ENCODE data around the gene SCYGR1.

The SCYGR1 gene

DNA sequence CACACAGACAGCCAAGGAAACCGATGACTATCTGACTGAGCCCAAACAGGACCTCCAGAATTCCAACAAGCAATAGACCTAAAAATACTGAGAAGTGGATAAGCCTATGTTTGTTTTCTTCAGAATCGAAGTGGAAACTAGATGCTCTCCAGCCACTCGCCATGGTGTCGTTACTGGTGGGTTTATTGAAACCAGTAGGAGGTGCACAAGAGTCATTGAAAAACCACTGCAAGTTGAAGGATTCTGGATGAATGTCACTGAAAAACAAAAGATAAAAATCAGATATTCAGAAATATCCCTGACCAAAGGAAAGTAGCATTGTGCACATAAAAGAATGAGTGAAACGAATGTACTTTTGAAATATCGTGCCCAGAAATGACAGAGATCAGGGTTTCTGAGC is 24.0 kb downstream of the SCYGR1 start:
- DNase-seq (ENCODE audit: low read depth) = peak; percentile 17
- TF ChIP-seq, protein P1, sequence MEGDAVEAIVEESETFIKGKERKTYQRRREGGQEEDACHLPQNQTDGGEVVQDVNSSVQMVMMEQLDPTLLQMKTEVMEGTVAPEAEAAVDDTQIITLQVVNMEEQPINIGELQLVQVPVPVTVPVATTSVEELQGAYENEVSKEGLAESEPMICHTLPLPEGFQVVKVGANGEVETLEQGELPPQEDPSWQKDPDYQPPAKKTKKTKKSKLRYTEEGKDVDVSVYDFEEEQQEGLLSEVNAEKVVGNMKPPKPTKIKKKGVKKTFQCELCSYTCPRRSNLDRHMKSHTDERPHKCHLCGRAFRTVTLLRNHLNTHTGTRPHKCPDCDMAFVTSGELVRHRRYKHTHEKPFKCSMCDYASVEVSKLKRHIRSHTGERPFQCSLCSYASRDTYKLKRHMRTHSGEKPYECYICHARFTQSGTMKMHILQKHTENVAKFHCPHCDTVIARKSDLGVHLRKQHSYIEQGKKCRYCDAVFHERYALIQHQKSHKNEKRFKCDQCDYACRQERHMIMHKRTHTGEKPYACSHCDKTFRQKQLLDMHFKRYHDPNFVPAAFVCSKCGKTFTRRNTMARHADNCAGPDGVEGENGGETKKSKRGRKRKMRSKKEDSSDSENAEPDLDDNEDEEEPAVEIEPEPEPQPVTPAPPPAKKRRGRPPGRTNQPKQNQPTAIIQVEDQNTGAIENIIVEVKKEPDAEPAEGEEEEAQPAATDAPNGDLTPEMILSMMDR (IDR thresholded peaks at IDR 0.05; ENCODE audit: insufficient read depth, low read depth, low read length, missing control alignments) = peak; percentile 21
- no peak overlapping the region for H3K4me3 ChIP-seq (ENCODE audit: low read depth, low read length)

DNA sequence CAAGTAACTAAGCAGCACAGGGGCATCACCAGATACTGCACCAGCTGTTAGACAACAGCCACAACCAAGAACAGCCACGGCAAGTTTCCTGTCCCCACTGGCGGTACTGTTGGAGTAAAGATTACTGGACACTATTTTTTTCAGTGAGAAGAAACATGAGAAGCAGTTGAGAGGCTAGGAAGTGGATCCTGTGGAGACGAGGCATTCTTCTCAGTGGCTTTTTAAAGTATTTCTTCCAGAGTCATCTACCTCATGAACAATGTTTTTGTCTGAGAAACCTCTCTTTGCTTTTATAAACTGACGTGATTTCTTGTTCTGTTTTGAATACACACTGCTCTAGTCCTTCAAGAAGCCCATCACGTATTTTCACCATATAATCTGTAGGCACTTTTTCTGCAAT is 27.4 kb downstream of the SCYGR1 start:
- no peak overlapping the region for H3K4me3 ChIP-seq (ENCODE audit: low read depth, low read length)
- TF ChIP-seq, protein P1 (IDR thresholded peaks at IDR 0.05; ENCODE audit: insufficient read depth, low read depth, low read length, missing control alignments) = no peak
- no peak for DNase-seq (ENCODE audit: low read depth)

DNA sequence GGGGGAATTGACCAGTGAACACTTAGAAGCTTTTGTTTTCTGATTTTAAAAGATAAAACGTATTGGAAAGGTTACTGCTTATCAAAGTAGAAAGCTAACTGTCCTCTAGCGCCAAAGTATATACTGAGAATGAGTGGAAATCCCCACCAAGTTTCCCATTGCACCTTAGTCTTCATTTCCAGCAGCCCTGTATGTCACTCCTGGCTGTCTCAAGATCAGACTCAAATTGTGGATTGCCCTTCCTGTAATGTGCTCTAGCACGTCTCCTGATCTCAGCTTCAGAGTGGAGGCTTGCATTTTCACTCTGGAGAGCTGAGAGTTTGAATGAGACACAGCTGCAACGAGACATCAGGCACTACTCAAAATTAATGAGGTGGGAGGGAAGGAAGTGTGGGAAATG is 36.1 kb downstream of the SCYGR1 start:
- DNase-seq (ENCODE audit: low read depth) = peak; percentile 59

DNA sequence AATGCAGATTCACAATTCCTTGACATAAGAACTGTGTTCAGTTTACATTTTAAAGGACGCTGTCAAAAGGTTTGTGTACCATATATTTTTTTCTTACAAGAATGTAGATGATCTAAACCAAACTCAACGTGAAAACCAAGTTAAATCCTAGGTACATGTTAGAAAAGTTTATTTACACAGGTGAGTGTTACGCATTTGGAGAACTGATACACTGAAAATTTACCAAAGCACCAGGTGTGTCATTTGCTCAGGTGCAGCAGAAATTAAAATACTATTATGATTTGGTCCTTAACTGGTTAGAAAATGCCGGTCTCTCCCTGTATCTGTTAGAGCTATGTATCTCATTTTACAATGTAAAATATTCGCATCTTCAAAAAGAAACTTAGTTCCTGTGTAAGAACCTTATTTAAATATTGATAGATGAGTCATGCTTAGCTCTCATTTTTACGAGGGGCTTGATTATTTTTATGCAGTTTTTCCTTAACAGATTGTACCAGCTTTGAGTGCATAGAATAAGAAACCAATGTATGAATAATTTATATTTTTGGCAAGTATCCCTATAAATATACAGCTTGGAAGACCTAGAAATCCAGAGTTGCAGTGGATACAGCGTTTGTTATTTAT is 37.6 kb downstream of the SCYGR1 start:
- no peak for DNase-seq (ENCODE audit: low read depth)
- TF ChIP-seq, protein P1 (IDR thresholded peaks at IDR 0.05; ENCODE audit: insufficient read depth, low read depth, low read length, missing control alignments) = no peak
- H3K4me3 ChIP-seq (ENCODE audit: low read depth, low read length) = no peak overlapping the region

More for the DNA sequence above, 36.1 kb downstream of the SCYGR1 start:
- H3K4me3 ChIP-seq (ENCODE audit: low read depth, low read length) = no peak overlapping the region
- TF ChIP-seq, protein P1 (IDR thresholded peaks at IDR 0.05; ENCODE audit: insufficient read depth, low read depth, low read length, missing control alignments) = no peak

DNA sequence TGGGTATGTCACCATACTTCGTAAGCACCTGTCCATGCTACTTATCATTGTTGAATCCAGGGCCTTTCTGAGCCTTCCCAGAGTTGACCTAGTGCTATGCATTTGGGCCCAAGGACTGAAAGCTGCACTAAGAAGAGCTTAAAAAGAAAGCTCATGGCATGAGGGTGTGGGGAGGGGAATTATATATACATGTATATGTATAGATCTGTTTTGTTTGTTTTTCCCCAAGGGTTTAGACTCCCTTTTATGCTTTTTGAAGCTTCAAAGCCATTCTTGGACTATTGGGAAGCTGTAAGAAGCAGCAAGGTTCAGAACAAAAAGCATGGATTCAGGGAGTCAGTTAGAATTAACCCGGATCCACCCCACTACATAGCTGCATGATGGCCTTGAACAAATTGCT is 39.4 kb downstream of the SCYGR1 start:
- H3K4me3 ChIP-seq (ENCODE audit: low read depth, low read length) = no peak overlapping the region
- DNase-seq (ENCODE audit: low read depth) = no peak
- TF ChIP-seq, protein P1 (IDR thresholded peaks at IDR 0.05; ENCODE audit: insufficient read depth, low read depth, low read length, missing control alignments) = no peak

DNA sequence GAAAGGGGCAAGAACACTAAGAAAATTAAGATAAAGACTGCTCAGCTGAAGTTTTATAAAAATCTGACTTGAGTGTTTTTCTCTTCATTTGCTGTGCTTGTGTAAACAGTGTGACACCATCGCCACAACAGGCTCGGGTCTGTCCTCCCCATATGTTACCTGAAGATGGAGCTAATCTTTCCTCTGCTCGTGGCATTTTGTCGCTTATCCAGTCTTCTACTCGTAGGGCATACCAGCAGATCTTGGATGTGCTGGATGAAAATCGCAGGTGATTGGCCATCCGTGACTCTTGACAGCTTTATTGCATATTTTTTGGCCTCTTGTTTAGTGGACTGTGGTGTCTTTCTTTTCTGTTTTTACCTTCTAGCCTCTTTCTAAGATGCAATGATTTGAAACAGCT is 40.6 kb downstream of the SCYGR1 start:
- DNase-seq (ENCODE audit: low read depth) = no peak
- H3K4me3 ChIP-seq (ENCODE audit: low read depth, low read length) = no peak overlapping the region
- TF ChIP-seq, protein P1 (IDR thresholded peaks at IDR 0.05; ENCODE audit: insufficient read depth, low read depth, low read length, missing control alignments) = no peak

DNA sequence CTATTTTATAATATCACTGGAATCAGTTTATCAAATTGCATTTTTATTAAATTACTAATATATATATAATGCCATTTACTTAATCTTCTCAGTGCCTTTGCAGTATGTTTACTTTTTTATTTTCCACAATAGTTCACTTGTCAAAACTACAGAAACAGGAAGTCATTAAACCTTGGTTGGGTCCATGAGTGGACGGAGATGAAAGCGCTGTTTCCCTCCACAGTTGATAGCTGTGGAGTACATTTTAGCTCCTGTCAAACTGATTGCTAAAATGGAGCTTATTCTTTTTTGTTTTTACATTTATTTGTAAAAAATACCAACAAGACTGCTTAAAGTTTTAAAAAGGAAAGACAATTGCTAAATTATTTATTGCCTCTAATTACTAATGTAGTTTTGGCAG is 43.5 kb downstream of the SCYGR1 start:
- TF ChIP-seq, protein P1 (IDR thresholded peaks at IDR 0.05; ENCODE audit: insufficient read depth, low read depth, low read length, missing control alignments) = no peak
- no peak overlapping the region for H3K4me3 ChIP-seq (ENCODE audit: low read depth, low read length)
- DNase-seq (ENCODE audit: low read depth) = no peak

All from GM12865 (cell line).